Activated CD8-positive, alpha-beta memory T cell treated with anti-CD3 and anti-CD28 coated beads for 48 hours (primary cell): ENCODE measurements around the gene SLC30A4.
"Not testable (repeated sequence)": the region's sequence is repeated elsewhere in the genome, so short reads cannot be mapped to it uniquely, and the experiment has no call there.

Experiments used
- DNase-seq, 3 experiments: peaks; one replicate each; pipeline ENCODE4 v3.0.0-alpha.2; 2020; ENCODE audit warnings: low read depth in 2 of 3, low spot score in 2 of 3

The SLC30A4 gene

DNA sequence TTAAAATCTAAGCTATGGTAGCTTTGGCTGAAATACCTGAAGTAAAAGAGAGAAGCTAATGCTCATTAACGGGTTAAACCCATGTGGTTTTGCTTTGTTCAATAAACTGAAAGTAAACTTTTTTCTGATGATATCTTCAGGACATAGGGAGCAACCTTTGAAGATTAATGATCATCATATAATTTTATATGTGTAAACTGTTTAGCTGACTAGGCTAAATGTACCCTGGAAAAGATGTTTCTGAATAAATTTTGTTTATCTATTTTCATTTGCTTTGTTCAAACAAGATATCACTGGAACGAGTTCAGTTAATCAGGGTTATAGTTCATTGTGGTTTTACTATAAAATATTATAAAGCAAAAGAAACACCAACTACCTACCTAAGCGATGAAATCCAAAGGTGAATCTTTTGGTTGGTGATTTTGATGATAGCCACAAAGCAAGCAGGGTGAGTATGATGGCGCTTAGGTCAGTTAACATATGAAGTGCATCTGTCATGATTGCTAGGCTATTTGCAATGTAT lies 11.7 kb downstream of the SLC30A4 start:
- DNase-seq, result no peak

- not testable (repeated sequence) for DNase-seq
These were observed 15.4 kb downstream of the SLC30A4 start for GRCh38 chr15:45507143-45507542.

DNA sequence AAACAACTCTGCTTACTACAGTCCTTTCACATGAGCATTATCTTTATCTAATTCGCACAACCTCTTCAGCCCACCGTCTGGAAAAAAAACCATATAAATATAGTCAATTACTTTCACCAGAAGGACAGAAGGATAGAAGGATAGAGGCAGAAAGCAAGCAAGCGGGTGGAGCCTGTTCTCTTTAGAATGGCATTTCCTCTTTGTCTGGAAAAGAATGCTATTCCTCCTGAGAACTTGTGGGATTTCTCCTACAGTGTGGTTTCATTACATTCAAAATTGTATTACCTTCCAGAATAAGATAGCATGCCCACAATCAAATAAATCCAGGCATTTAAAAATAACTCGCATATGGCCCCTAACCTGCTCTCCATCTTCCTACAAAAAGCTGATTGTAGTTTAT lies 23.1 kb downstream of the SLC30A4 start:
- no peak for DNase-seq

DNA sequence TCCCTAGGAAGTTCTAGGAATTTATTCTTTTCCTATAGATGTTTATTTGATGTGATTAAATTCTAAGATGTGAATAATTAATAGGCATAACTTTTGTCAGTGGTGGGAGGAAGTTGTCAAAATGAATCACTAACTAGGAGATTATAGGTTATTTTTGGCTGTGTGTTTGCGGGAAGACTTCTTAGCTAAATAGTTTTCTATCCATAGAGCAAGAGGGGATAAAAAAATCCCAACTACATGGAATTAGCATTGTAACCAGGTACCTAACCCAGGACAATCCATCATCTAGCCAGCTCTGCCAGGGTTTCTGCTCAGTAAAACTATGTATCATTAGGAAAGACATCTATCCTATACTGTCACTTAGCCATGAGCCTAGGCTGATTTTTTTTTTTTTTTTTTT lies 23.9 kb downstream of the SLC30A4 start:
- DNase-seq, result no peak

DNA sequence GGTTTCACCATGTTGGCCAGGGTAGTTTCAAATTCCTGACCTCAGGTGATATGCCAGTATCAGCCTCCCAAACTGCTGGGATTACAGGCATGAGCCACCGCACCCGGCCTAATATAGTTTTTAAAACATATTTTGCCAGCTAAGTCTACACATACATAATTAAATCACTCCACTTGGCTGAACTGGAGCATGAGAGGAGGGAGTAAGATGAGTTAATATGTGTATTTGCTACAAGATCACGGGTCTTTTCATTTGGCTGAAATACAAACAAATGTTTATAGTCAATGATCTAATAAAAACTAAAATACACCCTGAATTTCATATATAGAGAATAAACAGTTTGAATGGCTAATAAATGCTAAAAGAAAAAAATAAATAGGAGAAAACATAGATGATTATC lies 25.3 kb downstream of the SLC30A4 start:
- no peak for DNase-seq

DNA sequence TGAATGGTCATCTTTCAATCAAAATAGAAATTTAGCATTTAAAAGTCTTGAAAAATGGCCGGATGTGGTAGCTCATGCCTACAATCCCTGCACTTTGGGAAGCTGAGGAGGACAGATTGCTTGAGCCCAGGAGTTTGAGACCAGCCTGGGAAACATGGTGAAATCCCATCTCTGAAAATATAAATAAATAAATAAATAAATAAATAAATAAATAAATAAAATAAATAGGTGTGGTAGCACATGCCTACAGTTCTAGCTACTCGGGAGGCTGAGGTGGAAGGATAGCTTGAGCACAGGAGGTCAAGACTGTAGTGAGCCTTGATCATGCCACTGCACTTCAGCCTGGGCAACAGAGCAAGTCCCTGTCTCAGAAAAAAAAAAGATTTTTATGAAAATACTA lies 25.9 kb downstream of the SLC30A4 start:
- no peak for DNase-seq

- DNase-seq, result no peak
These were observed 27.0 kb downstream of the SLC30A4 start for GRCh38 chr15:45495588-45495987.

DNA sequence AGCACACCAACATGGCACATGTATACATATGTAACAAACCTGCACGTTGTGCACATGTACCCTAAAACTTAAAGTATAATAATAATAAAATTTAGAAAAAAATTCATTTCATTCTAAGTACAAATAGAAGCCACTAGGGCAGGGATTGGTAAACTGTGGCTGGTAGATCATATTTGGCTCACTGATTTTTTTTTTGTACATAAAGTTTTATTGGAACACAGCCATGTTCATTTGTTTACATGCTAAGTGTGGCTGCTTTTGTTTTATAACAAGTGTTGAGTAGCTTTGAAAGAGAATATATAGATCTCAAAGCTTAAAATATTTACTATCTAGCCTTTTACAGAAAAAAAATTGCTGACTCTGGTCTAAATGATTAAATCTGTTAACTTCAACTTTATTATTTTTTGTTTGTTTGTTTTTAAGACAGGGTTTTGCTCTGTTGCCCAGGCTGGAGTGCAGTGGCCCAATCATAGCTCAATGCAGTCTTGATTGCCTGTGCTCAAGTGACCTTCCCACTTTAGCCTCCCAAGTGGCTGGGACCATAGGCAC lies 32.8 kb downstream of the SLC30A4 start:
- no peak for DNase-seq

DNA sequence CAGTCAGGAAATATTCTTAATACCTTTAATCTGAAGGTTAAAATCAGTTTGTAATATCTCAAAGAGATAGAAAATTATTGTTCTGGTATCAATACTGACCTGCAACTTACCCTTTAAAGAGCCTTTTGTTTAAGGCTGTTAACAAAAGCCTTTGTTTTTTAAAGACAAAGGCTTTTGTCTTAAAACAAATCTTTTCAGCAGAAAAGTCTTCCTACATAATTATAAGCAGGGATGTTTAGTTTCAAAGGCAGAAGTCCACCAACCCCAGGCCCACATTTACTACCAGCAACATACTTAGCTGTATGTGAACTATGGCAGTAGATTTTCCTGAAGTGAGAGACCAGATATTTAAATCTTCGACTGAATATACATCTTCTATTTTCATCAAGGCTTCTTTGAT lies 36.2 kb downstream of the SLC30A4 start:
- no peak for DNase-seq

- no peak for DNase-seq
These were observed 41.4 kb downstream of the SLC30A4 start for GRCh38 chr15:45481135-45481534.

GRCh38 chr15:45476410-45476809 lies 46.1 kb downstream of the SLC30A4 start:
- DNase-seq, result no peak

- no peak for DNase-seq
These were observed 47.8 kb downstream of the SLC30A4 start for GRCh38 chr15:45474799-45475198.

- DNase-seq, result no peak
These were observed 49.5 kb downstream of the SLC30A4 start for GRCh38 chr15:45473068-45473467.

- DNase-seq, result no peak
These were observed 51.4 kb downstream of the SLC30A4 start for GRCh38 chr15:45471151-45471550.

DNA sequence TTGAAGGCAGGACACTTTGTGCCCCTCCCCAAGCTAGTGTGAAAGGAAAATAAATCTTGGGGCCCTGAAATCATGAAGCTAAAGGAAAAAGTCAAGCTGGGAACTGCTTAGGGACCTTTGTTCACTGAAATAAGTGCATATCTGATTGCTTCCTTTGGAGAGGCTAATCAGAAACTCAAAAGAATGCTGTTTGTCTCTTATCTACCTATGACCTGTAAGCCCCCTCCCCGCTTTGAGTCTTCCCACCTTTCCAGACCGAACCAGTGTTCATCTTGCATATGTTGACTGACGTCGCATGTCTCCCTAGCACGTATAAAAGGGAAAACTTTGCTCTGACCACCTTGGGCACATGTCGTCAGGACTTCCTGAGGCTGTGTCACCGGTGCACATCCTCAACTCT lies 53.1 kb downstream of the SLC30A4 start:
- DNase-seq, result no peak

DNA sequence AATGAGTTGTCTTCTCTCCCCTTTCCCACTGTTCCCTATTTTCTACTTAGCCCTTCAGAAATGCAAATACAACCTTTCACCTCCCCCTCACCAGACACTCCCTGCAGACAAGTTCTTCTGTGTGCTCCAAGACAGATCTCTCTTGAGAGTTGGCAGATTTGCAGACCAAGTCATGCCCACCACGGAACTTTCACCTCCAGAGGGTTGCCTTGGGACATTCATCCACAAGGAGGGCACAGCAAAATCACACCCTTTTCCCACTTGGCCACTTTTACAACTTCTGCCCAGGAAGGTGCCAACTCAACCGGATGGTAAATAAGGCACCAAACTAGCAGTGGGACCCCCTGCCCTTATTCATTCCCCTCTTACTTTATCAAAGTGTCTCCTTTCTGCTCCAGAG lies 53.5 kb downstream of the SLC30A4 start:
- DNase-seq, result no peak

GRCh38 chr15:45468294-45468693 lies 54.3 kb downstream of the SLC30A4 start:
- no peak for DNase-seq

DNA sequence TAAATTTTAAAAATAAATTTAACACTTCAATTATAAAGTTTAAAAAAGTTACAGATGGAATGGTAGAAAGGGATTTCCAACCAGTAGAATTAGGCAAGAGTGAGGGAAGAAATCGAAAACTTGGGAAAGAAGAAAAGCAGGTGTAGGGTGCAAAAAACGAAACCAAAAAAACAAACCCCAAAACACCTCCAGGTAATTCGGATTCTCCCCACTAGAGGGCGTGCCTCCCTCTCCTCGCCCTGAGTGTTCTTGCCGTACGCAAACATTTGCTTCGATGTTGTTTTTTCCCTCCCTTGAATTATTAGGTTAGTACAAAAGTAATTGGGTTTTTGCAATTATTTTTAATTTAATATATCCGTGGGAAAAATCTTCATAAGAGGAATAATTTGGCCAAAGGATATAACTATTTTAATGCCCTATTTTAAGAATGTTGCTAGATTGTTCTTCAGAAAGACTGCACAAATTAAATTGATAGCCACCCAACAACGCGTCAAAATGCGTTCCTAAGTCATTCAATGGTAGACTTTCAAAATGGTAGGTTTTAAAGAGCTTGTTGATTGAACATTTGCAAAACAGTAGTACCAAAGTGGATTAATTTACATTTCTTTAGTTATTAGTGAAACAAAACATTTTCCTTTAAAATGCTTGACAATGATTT lies 63.7 kb downstream of the SLC30A4 start:
- peak; percentile 41 to 86 (median 61) for DNase-seq

GRCh38 chr15:45457641-45458539 lies 64.7 kb downstream of the SLC30A4 start:
- peak in 2 of 3 experiments; percentile 40 to 80 for DNase-seq

DNA sequence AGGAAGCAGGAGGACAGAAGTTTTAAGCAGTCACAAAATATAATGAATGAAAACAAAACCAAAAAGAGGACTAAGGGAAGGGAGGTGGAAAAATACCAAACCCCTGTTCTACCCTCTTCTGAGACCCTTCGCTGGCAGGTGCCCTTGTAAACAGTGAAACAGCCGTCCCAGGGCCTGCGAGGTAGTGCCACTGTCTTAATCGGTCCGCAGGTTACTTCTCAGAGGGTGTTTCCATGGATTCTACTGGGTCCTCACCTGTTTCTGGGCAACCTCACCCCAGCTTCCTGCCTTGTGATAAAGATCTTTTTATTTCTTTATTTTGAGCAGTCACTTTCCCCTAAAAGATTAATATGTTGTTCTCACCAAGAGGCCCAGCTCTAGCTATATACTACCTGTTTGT lies 65.3 kb downstream of the SLC30A4 start:
- DNase-seq, result no peak

DNA sequence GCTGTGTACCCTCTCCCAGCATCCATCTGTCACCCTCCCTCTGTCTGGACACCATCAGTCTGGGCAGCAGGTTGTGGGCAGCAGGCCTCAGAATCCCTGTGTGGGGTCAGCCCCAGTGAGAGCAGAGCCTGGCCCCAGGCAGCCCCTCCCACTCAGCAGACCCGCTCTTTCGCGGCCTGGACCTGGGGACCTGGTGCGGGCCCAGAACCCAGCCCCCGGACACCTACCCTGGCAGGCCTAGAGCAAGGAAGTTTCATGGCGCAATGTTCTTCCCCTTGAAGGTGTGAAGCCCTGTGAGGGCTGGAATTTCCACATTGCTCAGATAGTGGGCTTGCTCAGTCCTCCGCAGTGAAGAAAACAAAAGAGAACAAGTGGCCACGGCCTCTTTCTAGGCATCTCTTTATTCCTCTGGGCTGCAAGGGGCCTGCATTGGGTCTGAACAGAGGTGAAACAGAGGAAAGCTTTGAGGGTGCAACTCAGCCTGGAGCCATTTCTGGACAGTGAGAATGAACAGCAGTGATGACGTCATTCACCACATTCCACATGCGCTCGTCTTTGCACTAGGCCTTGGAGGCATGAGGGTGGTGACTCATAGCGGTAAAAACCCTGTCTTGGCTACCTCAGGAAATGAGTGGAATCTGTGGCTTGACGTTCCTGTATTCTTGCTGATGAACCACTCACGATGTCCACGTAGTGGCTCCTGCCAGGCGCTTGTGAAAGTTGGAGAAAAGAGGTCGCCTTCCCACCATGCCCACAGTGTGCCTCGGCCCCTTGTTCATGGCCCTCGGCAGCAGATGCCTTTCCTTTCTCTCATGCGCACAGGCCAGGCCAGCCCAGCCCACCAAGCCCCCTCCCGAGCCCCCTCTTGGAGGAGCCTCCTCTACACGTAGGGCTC lies 66.1 kb downstream of the SLC30A4 start:
- peak in 2 of 3 experiments; percentile 31 to 33 for DNase-seq
